GM19035 (cell line): ENCODE data around the gene KLHL33.

Source experiments
- ATAC-seq: cut with Tn5 transposase; IDR thresholded peaks from one replicate; pipeline ENCODE4 v1.9.1; 2021; ENCODE audit not compliant: unreplicated experiment

Gene KLHL33

GRCh38 chr14:20415782-20416206 is 20.2 kb downstream of the KLHL33 start:
- peak; percentile 42 for ATAC-seq

- ATAC-seq, result peak; percentile 40
Measured at GRCh38 chr14:20413744-20414082, 22.3 kb downstream of the KLHL33 start.

- peak; percentile 67 for ATAC-seq
Measured at GRCh38 chr14:20412876-20413743, 22.9 kb downstream of the KLHL33 start, which contains the start of gene TEP1. TEP1 (minus strand) TSS chr14:20413501; CDS start chr14:20408439, 5,062 bp downstream.

- peak; percentile 59 for ATAC-seq
Measured at GRCh38 chr14:20412411-20412810, 23.6 kb downstream of the KLHL33 start.

GRCh38 chr14:20409226-20409625 is 26.7 kb downstream of the KLHL33 start:
- ATAC-seq, result no peak

- ATAC-seq, result no peak
Measured at GRCh38 chr14:20403521-20403920, 32.4 kb downstream of the KLHL33 start.

- ATAC-seq, result no peak
Measured at GRCh38 chr14:20400965-20401593, 34.9 kb downstream of the KLHL33 start.

- no peak for ATAC-seq
Measured at GRCh38 chr14:20400589-20400964, 35.4 kb downstream of the KLHL33 start.

GRCh38 chr14:20397511-20397910 is 38.5 kb downstream of the KLHL33 start:
- no peak for ATAC-seq

- no peak for ATAC-seq
Measured at GRCh38 chr14:20391505-20391904, 44.5 kb downstream of the KLHL33 start.

GRCh38 chr14:20388159-20388558 is 47.8 kb downstream of the KLHL33 start:
- ATAC-seq, result no peak

GRCh38 chr14:20387576-20387975 is 48.4 kb downstream of the KLHL33 start:
- no peak for ATAC-seq

GRCh38 chr14:20386276-20386855 is 49.6 kb downstream of the KLHL33 start:
- no peak for ATAC-seq

- ATAC-seq, result no peak
Measured at GRCh38 chr14:20384886-20385285, 51.1 kb downstream of the KLHL33 start.

- ATAC-seq, result no peak
Measured at GRCh38 chr14:20384321-20384720, 51.6 kb downstream of the KLHL33 start.

GRCh38 chr14:20383636-20384035 is 52.3 kb downstream of the KLHL33 start:
- ATAC-seq, result no peak

- ATAC-seq, result no peak
Measured at GRCh38 chr14:20383032-20383431, 52.9 kb downstream of the KLHL33 start.

GRCh38 chr14:20382526-20382925 is 53.4 kb downstream of the KLHL33 start:
- ATAC-seq, result no peak

- ATAC-seq, result no peak
Measured at GRCh38 chr14:20381341-20381740, 54.6 kb downstream of the KLHL33 start.

- no peak for ATAC-seq
Measured at GRCh38 chr14:20380681-20381080, 55.3 kb downstream of the KLHL33 start.

- no peak for ATAC-seq
Measured at GRCh38 chr14:20379743-20380142, 56.2 kb downstream of the KLHL33 start.

- no peak for ATAC-seq
Measured at GRCh38 chr14:20377171-20377570, 58.8 kb downstream of the KLHL33 start.
